Neuron (in vitro differentiated cells): Measurements from ENCODE around the gene GFRAL.

Experiments used
- H2AFZ ChIP-seq: one replicate; pipeline ENCODE4 v1.6.1; 2013; ENCODE audit warnings: low read depth, mild to moderate bottlenecking, inconsistent platforms, low read length, moderate library complexity
- H3K27me3 ChIP-seq: one replicate; pipeline ENCODE4 v1.6.1; 2013; ENCODE audit warnings: low read length; ENCODE audit not compliant: insufficient read depth
- H3K36me3 ChIP-seq: one replicate; pipeline ENCODE4 v1.6.1; 2013; ENCODE audit warnings: low read length; ENCODE audit not compliant: insufficient read depth
- H3K4me1 ChIP-seq: one replicate; pipeline ENCODE4 v1.6.1; 2013; ENCODE audit warnings: low read length; ENCODE audit not compliant: insufficient read depth
- H3K4me3 ChIP-seq: 2 replicates; pipeline ENCODE4 v1.5.1; 2013; ENCODE audit warnings: mild to moderate bottlenecking, low read length, moderate library complexity
- H3K9me3 ChIP-seq: one replicate; pipeline ENCODE4 v1.6.1; 2013; ENCODE audit warnings: low read length

The GFRAL gene

GRCh38 chr6:55379471-55379870 is 52.2 kb downstream of the GFRAL start:
- H3K9me3 ChIP-seq = no peaks in the 10 kb centered on the region
- no peak overlapping the region for H2AFZ ChIP-seq
- H3K4me1 ChIP-seq = no peaks in the 10 kb centered on the region
- H3K36me3 ChIP-seq = no peaks in the 10 kb centered on the region
- H3K4me3 ChIP-seq = no peak overlapping the region
- H3K27me3 ChIP-seq = no peaks in the 10 kb centered on the region

- H3K9me3 ChIP-seq = no peaks in the 10 kb centered on the region
- H3K27me3 ChIP-seq = no peaks in the 10 kb centered on the region
- H2AFZ ChIP-seq = no peak overlapping the region
- H3K36me3 ChIP-seq = no peaks in the 10 kb centered on the region
- H3K4me3 ChIP-seq = no peak overlapping the region
- no peaks in the 10 kb centered on the region for H3K4me1 ChIP-seq
Observed at GRCh38 chr6:55379895-55380294, 52.6 kb downstream of the GFRAL start.

- Histone ChIP-seq H3K9me3 (no peaks in the 10 kb centered on the region), H3K36me3 (no peaks in the 10 kb centered on the region), H3K4me1 (no peaks in the 10 kb centered on the region)
Observed at GRCh38 chr6:55388211-55388610, 60.9 kb downstream of the GFRAL start.

GRCh38 chr6:55395871-55396270 is 68.6 kb downstream of the GFRAL start:
- Histone ChIP-seq H3K4me1 (no peaks in the 10 kb centered on the region), H3K4me3 (no peak overlapping the region), H3K27me3 (peaks cover 3% of the 10 kb centered on the region), H2AFZ (no peak overlapping the region), H3K36me3 (no peaks in the 10 kb centered on the region), H3K9me3 (no peaks in the 10 kb centered on the region)

More at GRCh38 chr6:55388211-55388610, 60.9 kb downstream of the GFRAL start:
- H3K27me3 ChIP-seq = no peaks in the 10 kb centered on the region
- no peak overlapping the region for H2AFZ ChIP-seq
- no peak overlapping the region for H3K4me3 ChIP-seq

GRCh38 chr6:55397986-55398385 is 70.7 kb downstream of the GFRAL start:
- Histone ChIP-seq H3K9me3 (no peaks in the 10 kb centered on the region), H2AFZ (no peak overlapping the region), H3K4me3 (no peak overlapping the region), H3K36me3 (no peaks in the 10 kb centered on the region), H3K27me3 (peaks cover 3% of the 10 kb centered on the region), H3K4me1 (no peaks in the 10 kb centered on the region)

GRCh38 chr6:55399351-55399750 is 72.1 kb downstream of the GFRAL start:
- Histone ChIP-seq H3K27me3 (no peaks in the 10 kb centered on the region), H3K4me3 (no peak overlapping the region), H3K4me1 (no peaks in the 10 kb centered on the region), H3K36me3 (no peaks in the 10 kb centered on the region), H3K9me3 (no peaks in the 10 kb centered on the region), H2AFZ (no peak overlapping the region)

GRCh38 chr6:55405474-55406235 is 78.4 kb downstream of the GFRAL start:
- Histone ChIP-seq H3K4me3 (no peak overlapping the region), H3K27me3 (no peaks in the 10 kb centered on the region), H3K4me1 (no peaks in the 10 kb centered on the region), H3K9me3 (no peaks in the 10 kb centered on the region), H3K36me3 (no peaks in the 10 kb centered on the region), H2AFZ (no peak overlapping the region)

- H3K36me3 ChIP-seq = no peaks in the 10 kb centered on the region
- H3K27me3 ChIP-seq = no peaks in the 10 kb centered on the region
- no peaks in the 10 kb centered on the region for H3K9me3 ChIP-seq
Observed at GRCh38 chr6:55410674-55411073, 83.4 kb downstream of the GFRAL start.

GRCh38 chr6:55423933-55424332 is 96.7 kb downstream of the GFRAL start:
- Histone ChIP-seq H3K4me3 (no peak overlapping the region), H3K27me3 (no peaks in the 10 kb centered on the region), H2AFZ (no peak overlapping the region), H3K9me3 (no peaks in the 10 kb centered on the region), H3K4me1 (no peaks in the 10 kb centered on the region), H3K36me3 (no peaks in the 10 kb centered on the region)

More at GRCh38 chr6:55410674-55411073, 83.4 kb downstream of the GFRAL start:
- Histone ChIP-seq H2AFZ (no peak overlapping the region), H3K4me3 (no peak overlapping the region), H3K4me1 (no peaks in the 10 kb centered on the region)

- no peaks in the 10 kb centered on the region for H3K9me3 ChIP-seq
- no peak overlapping the region for H2AFZ ChIP-seq
- no peaks in the 10 kb centered on the region for H3K4me1 ChIP-seq
- H3K27me3 ChIP-seq = no peaks in the 10 kb centered on the region
- H3K36me3 ChIP-seq = no peaks in the 10 kb centered on the region
- no peak overlapping the region for H3K4me3 ChIP-seq
Observed at GRCh38 chr6:55433446-55434130, 106.3 kb downstream of the GFRAL start.

GRCh38 chr6:55437141-55437540 is 109.9 kb downstream of the GFRAL start:
- Histone ChIP-seq H2AFZ (no peak overlapping the region), H3K4me3 (no peak overlapping the region), H3K27me3 (no peaks in the 10 kb centered on the region), H3K36me3 (no peaks in the 10 kb centered on the region), H3K4me1 (no peaks in the 10 kb centered on the region), H3K9me3 (no peaks in the 10 kb centered on the region)

GRCh38 chr6:55438203-55438602 is 110.9 kb downstream of the GFRAL start:
- Histone ChIP-seq H3K4me3 (no peak overlapping the region), H3K27me3 (no peaks in the 10 kb centered on the region), H2AFZ (no peak overlapping the region), H3K36me3 (no peaks in the 10 kb centered on the region), H3K4me1 (no peaks in the 10 kb centered on the region), H3K9me3 (no peaks in the 10 kb centered on the region)

- Histone ChIP-seq H2AFZ (no peak overlapping the region), H3K36me3 (no peaks in the 10 kb centered on the region), H3K4me1 (no peaks in the 10 kb centered on the region), H3K9me3 (no peaks in the 10 kb centered on the region), H3K27me3 (no peaks in the 10 kb centered on the region), H3K4me3 (no peak overlapping the region)
Observed at GRCh38 chr6:55443238-55444134, 116.2 kb downstream of the GFRAL start.
